Brain pericyte (primary cell): ENCODE data around the gene NTRK3.
"Not testable (repeated sequence)": the region's sequence is repeated elsewhere in the genome, so short reads cannot be mapped to it uniquely, and the experiment has no call there.

Experiments
- DNase-seq: peaks from one replicate; pipeline ENCODE4 v3.0.0-alpha.2; 2012; ENCODE audit warnings: low read depth, low spot score

NTRK3 gene

GRCh38 chr15:87887177-87887576 lies 369.4 kb downstream of the NTRK3 start:
- DNase-seq: no peak

DNA sequence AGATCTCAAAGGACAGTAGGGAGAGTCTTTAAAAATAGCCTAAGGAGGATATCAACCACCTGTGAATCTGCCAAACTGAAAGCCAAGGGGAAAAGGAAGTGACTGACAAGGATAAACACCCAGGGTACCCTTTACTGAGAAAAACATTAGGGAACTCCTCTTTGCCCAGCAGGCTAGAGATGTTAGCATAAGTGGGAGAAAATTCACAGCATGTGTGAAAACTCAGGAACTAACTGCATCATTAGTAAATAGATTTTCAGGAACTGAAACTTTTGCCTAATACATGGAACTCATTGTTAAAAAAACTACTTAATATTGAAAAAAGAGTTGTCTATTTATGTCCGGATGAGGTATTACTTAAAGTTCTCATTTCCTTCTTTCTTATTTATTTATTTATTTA lies 375.5 kb downstream of the NTRK3 start:
- DNase-seq: no peak

- DNase-seq: no peak
These were observed 378.6 kb downstream of the NTRK3 start for GRCh38 chr15:87877822-87878542.

DNA sequence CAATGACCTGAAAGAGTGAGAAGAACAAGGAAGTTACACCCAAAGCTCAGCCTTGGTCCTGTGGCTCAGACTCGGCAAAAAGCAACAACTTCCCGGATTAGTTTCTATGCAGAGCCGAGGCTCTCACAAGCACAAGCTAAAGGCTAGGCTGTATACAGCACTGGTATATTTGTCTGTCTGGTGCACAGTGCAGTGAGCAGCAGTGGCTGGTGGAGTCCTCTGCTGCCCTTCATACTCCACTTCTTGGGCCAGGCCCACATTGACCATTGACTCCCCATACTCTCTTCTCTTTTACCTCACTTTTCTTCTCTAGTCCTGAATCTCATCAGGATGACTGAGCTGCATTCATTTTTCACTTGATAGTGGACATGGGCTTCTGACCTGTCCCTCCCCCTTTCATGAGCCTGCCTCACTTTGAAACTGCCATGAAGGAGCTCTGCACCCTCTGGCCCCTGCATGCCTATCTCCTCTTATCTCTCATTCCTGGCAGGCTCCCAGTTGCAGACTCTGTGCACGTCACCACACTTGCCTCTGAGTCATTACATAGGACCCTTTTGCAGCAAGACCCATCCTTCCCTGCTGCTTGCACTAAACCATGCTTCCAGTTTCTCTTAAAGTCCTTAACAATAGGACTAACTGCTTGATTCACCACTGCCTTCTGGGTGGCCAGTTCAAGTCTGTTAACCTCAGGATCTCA lies 379.3 kb downstream of the NTRK3 start:
- no peak for DNase-seq

- DNase-seq: no peak
These were observed 381.4 kb downstream of the NTRK3 start for GRCh38 chr15:87874896-87875711.

DNA sequence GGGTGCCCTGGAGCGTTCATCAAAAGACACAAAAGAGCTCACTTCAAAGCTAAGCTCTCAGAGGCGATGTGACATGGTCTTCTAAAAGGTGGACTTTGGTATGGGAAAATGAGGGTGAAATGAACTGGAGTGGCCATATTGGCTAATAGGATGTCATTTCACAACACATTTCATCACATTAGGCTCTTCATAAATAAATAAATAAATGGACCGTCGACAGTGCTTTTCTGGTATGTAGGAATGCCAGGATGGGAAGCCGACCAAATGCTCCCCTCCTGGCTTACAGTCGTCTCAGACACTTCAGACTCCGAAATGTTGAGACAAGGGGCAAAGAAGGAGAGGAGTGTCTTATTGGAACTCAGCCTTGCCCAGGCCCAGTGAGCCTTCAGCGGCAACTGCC lies 383.0 kb downstream of the NTRK3 start:
- no peak for DNase-seq

- DNase-seq: no peak
These were observed 384.7 kb downstream of the NTRK3 start for GRCh38 chr15:87871731-87872320.

DNA sequence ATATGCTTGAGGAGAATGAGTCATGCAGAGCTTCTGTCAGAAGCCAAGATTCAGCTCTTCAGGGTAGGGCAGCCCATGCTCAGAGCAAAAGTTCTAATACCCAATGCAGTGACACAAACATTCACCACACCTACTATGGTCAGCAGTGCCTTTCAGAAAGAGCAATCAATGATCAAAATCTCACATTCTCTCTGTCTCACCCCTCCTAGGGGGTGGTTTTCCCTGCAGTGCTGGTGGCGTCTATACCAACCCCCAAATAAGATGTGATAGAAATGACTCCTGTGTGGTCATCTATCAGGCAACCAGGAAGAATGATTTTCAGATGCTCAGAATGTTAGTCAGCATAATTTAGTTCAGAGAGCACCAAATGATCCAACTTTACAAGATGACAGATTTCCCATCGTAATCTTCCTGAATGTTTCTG lies 385.3 kb downstream of the NTRK3 start:
- no peak for DNase-seq

- no peak for DNase-seq
These were observed 389.6 kb downstream of the NTRK3 start for GRCh38 chr15:87866961-87867360.

- DNase-seq: no peak
These were observed 393.4 kb downstream of the NTRK3 start for GRCh38 chr15:87863152-87863551.

DNA sequence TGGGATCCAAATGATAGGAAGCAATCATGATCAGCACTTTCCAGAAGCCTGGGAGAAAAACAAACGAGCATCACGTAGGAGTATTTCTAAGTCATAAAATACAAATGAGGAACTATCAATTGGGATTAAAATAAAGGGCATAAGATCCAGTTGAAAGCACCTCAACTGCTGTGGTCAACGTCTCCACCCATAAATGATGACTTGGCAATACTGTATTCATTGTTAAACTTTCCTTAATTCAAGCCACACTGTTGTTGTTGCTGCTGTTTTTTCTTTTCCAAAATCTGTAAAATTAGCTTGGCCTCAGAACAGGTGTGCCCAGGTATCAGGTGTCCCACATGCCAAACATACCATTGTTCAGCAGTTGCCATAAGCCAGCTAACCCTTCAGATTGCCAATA lies 395.8 kb downstream of the NTRK3 start:
- DNase-seq: no peak

GRCh38 chr15:87858651-87859050 lies 397.9 kb downstream of the NTRK3 start:
- no peak for DNase-seq

- DNase-seq: no peak
These were observed 405.0 kb downstream of the NTRK3 start for GRCh38 chr15:87851497-87851896.

DNA sequence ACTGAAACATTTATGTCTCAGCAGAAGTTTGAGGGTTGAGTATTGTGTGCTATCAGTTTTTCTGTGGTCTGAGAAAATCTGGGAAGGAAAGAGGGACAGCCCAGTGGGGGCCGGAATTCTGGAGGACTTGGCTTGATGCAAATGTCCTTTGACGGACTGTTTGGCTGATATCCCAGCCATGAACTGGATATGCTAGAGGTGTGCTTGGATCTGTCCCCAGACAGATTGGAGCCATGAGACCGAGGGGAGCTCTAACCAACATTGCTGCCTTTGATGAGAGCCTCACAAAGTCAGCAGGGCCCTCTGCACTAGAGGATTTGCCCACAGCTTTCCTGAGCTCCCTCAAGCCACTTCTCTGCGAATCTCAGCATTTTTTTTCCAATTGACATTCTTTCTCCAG lies 405.6 kb downstream of the NTRK3 start:
- no peak for DNase-seq

DNA sequence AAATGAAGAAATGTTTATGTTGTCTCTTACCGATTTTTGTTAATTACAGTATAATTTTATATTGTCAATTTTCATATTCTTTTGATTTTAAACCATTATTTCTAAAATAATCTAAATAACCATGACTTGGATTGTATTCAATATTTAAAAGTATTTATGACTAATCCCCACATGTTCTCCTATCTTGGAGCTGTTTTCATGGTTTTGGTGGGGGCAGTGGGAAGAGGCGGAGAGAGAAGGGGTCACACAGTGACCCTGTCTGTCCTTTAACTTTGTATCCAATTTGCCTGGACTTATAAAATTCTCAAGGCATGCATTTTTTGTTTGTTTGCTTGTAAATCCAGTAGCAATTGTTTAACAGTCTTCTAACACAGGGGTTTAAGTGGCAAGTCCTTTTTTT lies 407.4 kb downstream of the NTRK3 start:
- DNase-seq: no peak

GRCh38 chr15:87848012-87848411 lies 408.5 kb downstream of the NTRK3 start:
- DNase-seq: no peak

GRCh38 chr15:87846746-87847145 lies 409.8 kb downstream of the NTRK3 start:
- DNase-seq: no peak

GRCh38 chr15:87843312-87843711 lies 413.2 kb downstream of the NTRK3 start:
- DNase-seq: no peak

DNA sequence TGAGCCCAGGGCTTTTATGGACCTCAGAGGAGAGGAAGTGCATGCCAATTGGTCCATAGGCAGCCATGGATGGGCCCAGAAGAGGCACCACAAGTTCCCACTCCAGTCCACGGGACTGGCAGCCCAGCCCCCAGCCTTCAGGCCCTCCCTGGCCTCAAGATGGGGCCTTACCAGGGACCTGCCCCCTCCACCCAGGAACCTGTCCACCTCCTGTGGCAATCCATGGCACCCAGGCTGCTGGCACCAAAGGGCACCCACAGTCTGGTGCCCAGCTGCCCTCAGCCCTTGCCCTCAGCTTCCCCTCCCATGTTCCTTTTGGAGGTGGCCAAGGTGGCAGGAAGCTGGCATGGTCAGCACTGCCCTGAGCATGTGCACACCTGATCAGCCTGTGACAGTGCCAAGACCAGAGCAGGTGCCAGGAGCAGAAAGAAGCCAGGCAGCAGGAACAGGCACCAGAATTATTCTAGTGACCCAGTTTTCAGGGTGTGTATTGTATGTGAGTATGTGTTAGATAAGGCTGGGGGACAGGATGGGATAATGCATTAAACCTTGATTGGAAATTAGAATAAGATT lies 415.0 kb downstream of the NTRK3 start:
- DNase-seq: no peak

GRCh38 chr15:87835830-87836229 lies 420.7 kb downstream of the NTRK3 start:
- not testable (repeated sequence) for DNase-seq

GRCh38 chr15:87833333-87833732 lies 423.2 kb downstream of the NTRK3 start:
- DNase-seq: not testable (repeated sequence)
